ENCODE results near the gene KRT81.

DNA sequence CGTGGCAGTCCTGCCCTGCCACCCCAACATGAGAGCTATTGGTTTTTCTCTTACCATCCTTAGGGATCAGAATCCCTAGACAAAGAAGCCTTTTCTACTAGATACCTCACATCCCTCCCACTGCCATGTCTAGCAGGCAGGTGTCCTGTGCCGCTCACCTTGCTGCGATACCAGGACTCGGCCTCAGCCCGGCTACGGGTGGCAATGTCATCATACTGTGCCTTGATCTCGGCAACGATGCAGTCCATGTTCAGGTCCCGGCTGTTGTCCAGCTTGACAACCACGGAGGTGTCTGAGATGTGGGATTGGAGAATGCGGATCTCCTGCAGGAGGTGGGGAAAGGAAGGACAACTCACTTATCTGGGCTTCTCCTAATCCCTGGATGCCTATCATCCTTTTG is 25.4 kb upstream of the KRT81 start:
- TF ChIP-seq, protein P1, sequence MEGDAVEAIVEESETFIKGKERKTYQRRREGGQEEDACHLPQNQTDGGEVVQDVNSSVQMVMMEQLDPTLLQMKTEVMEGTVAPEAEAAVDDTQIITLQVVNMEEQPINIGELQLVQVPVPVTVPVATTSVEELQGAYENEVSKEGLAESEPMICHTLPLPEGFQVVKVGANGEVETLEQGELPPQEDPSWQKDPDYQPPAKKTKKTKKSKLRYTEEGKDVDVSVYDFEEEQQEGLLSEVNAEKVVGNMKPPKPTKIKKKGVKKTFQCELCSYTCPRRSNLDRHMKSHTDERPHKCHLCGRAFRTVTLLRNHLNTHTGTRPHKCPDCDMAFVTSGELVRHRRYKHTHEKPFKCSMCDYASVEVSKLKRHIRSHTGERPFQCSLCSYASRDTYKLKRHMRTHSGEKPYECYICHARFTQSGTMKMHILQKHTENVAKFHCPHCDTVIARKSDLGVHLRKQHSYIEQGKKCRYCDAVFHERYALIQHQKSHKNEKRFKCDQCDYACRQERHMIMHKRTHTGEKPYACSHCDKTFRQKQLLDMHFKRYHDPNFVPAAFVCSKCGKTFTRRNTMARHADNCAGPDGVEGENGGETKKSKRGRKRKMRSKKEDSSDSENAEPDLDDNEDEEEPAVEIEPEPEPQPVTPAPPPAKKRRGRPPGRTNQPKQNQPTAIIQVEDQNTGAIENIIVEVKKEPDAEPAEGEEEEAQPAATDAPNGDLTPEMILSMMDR (IDR thresholded peaks at IDR 0.05) = no peak
- TF ChIP-seq EZH2 (IDR thresholded peaks at IDR 0.05; ENCODE audit: borderline replicate concordance, insufficient read depth, low read depth, low read length, poor library complexity, severe bottlenecking) = no peak
